Astrocyte of the spinal cord (primary cell): ENCODE data around the gene TMEM44.
A peak's percentile ranks its signal among the peaks of the same experiment; 100 is the strongest.

ENCODE experiments used
- DNase-seq: peaks from one replicate; pipeline ENCODE4 v3.0.0; 2011; ENCODE audit warnings: low read depth, low spot score
- H3K4me3 ChIP-seq: 2 replicates; pipeline ENCODE4 v1.5.1; 2011; ENCODE audit warnings: low read depth, mild to moderate bottlenecking, low read length, moderate library complexity
- in situ Hi-C: cut with HindIII; loops from 2 replicates; pipeline ENCODE4 v1.10.0; 2017; ENCODE audit warnings: low sequenced_read_pairs
- TF ChIP-seq, protein P1 (sequence below): IDR thresholded peaks from 2 replicates; pipeline ENCODE4 v1.5.1; 2012; ENCODE audit warnings: low read depth, mild to moderate bottlenecking, low read length, inconsistent platforms

Gene TMEM44

DNA sequence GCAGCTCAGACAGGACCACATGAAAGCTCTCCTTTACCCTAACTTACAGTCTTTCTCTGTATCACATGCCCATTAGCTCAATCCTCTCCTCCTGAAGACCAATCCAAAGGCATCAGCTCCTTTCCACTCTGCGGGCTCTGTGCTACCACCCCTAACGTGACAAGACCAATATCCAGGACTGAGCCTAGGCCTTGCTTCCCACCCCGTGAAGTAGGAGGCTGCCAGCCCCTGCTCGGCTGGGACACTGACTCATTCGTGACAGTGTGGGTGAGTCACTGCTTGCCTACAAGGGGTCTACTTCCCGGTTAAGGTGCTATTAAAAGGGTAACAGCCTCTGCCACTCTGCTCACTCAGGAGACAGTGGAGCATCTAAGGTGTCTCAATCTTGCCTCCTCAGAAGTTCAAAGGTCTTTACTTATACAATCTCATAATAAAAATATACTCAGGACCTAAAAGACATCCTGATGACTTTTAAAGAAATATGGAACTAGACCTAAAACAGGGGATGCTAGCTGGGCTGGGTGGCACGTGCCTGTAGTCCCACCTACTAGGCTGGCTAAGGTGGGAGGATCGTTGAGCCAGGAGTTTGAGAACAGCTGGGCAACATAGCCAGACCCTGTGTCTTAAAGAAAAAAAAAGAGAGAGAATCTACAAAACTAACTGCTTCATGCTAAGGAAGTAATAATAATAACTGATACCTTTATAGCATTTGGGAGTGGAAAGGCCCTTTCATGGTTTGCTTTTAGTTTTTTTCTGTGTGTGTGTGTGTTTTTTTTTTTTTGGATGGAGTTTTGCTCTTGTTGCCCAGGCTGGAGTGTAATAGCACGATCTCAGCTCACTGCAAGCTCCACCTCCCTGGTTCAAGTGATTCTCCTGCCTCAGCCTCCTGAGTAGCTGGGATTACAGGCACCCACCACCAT lies 55.0 kb downstream of the TMEM44 start:
- H3K4me3 ChIP-seq, result no peak overlapping the region
- peak; percentile 93 for DNase-seq
- TF ChIP-seq, protein P1, sequence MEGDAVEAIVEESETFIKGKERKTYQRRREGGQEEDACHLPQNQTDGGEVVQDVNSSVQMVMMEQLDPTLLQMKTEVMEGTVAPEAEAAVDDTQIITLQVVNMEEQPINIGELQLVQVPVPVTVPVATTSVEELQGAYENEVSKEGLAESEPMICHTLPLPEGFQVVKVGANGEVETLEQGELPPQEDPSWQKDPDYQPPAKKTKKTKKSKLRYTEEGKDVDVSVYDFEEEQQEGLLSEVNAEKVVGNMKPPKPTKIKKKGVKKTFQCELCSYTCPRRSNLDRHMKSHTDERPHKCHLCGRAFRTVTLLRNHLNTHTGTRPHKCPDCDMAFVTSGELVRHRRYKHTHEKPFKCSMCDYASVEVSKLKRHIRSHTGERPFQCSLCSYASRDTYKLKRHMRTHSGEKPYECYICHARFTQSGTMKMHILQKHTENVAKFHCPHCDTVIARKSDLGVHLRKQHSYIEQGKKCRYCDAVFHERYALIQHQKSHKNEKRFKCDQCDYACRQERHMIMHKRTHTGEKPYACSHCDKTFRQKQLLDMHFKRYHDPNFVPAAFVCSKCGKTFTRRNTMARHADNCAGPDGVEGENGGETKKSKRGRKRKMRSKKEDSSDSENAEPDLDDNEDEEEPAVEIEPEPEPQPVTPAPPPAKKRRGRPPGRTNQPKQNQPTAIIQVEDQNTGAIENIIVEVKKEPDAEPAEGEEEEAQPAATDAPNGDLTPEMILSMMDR, result no peak
- in situ Hi-C loops, result no loop called here

GRCh38 chr3:194575484-194576210 lies 57.6 kb downstream of the TMEM44 start:
- DNase-seq, result no peak
- in situ Hi-C loops, result no loop called here
- no peak overlapping the region for H3K4me3 ChIP-seq
- TF ChIP-seq, protein P1, result no peak

- no peak for DNase-seq
- in situ Hi-C loops, result no loop called here
- TF ChIP-seq, protein P1, result peak; percentile 31
- no peak overlapping the region for H3K4me3 ChIP-seq
These were observed 58.4 kb downstream of the TMEM44 start for GRCh38 chr3:194574639-194575483.

- no peak overlapping the region for H3K4me3 ChIP-seq
- in situ Hi-C loops, result no loop called here
- DNase-seq, result no peak
- TF ChIP-seq, protein P1, result peak; percentile 66
These were observed 59.4 kb downstream of the TMEM44 start for GRCh38 chr3:194573680-194574437.

DNA sequence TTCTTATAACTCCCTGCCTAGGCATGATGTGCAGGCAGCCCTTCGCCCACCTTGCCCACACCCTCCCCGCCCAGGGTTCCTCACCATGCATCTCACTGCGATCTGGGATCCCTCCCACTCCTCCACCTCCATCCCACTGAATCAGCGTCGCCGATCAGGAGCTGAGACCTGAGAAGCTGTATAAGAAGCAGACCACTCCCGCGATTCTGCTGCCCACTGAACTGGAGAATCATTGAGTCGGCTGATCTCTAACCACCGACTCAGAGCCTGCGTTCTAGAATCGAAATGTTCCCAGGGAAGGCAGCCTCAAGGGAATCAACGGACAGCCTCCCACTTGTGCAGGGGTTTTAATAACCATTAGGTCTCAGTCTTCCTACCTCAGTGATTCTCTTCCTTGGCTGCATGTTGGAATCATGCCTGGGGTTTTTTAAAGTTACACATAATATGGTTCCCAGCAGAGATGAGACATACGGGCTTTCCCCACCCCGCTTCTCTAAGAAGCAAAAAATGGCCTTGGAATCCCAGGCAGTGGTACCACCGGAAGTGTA lies 60.2 kb downstream of the TMEM44 start:
- TF ChIP-seq, protein P1, result no peak
- no peak for DNase-seq
- H3K4me3 ChIP-seq, result no peak overlapping the region
- in situ Hi-C loops, result no loop called here
